HG03520 (cell line): ENCODE data around the gene PRRT3.
"Not testable (repeated sequence)": the region's sequence is repeated elsewhere in the genome, so short reads cannot be mapped to it uniquely, and the experiment has no call there.

Experiments used
- ATAC-seq: cut with Tn5 transposase; IDR thresholded peaks from one replicate; pipeline ENCODE4 v1.9.1; 2021; ENCODE audit warnings: mild to moderate bottlenecking, moderate library complexity; ENCODE audit not compliant: unreplicated experiment

PRRT3 gene

DNA sequence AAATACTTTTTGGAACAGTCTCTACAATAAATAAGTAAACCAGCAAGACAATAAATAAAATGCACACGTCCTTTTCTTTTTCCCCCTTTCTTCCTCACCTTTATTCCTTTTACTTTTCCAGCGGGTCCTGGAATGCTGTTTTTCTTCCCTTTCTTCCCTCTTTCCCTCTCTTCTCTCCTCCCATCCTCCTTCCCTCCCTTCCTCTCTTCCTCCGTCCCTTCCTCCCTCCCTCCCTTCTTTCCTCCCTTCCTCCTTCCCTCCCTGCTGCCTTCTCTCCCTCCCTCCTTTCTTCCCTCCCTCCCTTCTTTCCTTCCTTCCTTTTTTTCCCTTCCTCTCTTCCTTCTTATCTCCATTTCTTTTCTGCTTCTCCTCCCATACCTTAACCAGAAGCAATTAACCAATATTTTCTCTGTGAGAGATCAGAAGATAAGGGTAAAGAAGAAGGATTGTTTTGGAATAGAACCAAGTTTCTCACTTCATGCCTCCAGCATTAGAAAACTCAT is 52.9 kb downstream of the PRRT3 start:
- no peak for ATAC-seq

GRCh38 chr3:9898467-9899241 is 53.6 kb downstream of the PRRT3 start:
- ATAC-seq = no peak

- no peak for ATAC-seq
Observed at GRCh38 chr3:9897408-9898372, 54.5 kb downstream of the PRRT3 start.

GRCh38 chr3:9896755-9897407 is 55.3 kb downstream of the PRRT3 start:
- not testable (repeated sequence) for ATAC-seq

GRCh38 chr3:9895715-9896114 is 56.5 kb downstream of the PRRT3 start:
- ATAC-seq = not testable (repeated sequence)
